ENCODE results near the gene ELOVL3. TPM values are rescaled to one million over a fixed set of nuclear protein-coding genes. Genes with fewer than 3 reads are reported as not detected.

The ELOVL3 gene
- total RNA-seq, 1 donor from 2014 or later, result 0.48 TPM

DNA sequence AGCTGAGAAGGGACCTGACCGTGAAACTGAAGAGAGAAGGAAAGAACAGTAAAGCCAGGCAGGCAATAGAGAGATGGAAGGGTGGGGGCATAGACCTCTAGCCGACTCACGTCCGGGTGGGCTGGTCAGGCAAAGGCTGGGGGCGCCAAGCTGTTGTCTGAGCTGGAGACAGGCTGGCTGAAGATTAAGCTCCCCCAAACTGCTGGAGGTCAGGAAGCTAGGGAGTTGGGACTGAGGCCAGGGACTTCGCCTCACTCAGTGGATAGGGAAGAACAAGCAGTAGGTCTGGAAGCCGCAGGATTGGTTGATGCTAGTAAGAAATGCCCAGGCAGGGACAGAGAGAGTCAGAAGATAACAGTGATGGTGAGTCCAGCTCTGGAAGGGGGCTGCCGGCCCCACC lies 9.9 kb downstream of the ELOVL3 start:
- FAIRE-seq (no peak), DNase-seq (ENCODE audit: low read depth) (no peak)
- Histone ChIP-seq H3K36me3 (ENCODE audit: insufficient read depth, low read length) (no peaks in the 10 kb centered on the region), H3K4me1 (ENCODE audit: insufficient read depth, low read length) (peaks cover 20% of the 10 kb centered on the region), H2AFZ (ENCODE audit: low read depth, low read length) (no peak overlapping the region), H4K20me1 (ENCODE audit: insufficient read depth, low read length) (no peaks in the 10 kb centered on the region), H3K9me3 (ENCODE audit: insufficient read depth, low read depth, low read length) (no peaks in the 10 kb centered on the region), H3K4me3 (ENCODE audit: insufficient read depth, low read depth, low read length) (no peak overlapping the region), H3K4me2 (ENCODE audit: low read length) (no peak overlapping the region), H3K27ac (ENCODE audit: low read depth, low read length) (no peak overlapping the region), H3K79me2 (ENCODE audit: insufficient read depth, low read length) (no peaks in the 10 kb centered on the region), H3K9ac (ENCODE audit: low read length) (no peak overlapping the region), H3K27me3 (ENCODE audit: insufficient read depth, low read length) (peaks cover 35% of the 10 kb centered on the region)
- Mint-ChIP-seq H3K9me3 (ENCODE audit: unreplicated experiment) (no peaks in the 10 kb centered on the region), H3K4me3 (ENCODE audit: unreplicated experiment) (no peak overlapping the region), H3K36me3 (ENCODE audit: low read depth, unreplicated experiment) (no peaks in the 10 kb centered on the region), H3K27ac (ENCODE audit: unreplicated experiment) (no peak overlapping the region), H3K4me1 (ENCODE audit: low read depth, unreplicated experiment) (peaks cover 10% of the 10 kb centered on the region), H3K27me3 (ENCODE audit: low read depth, unreplicated experiment) (peaks cover 62% of the 10 kb centered on the region)
- TF ChIP-seq EZH2 (IDR thresholded peaks at IDR 0.05; ENCODE audit: insufficient read depth, low read length) (no peak), CTCF (IDR thresholded peaks at IDR 0.05; ENCODE audit: insufficient read depth, low read depth, low read length) (no peak)

DNA sequence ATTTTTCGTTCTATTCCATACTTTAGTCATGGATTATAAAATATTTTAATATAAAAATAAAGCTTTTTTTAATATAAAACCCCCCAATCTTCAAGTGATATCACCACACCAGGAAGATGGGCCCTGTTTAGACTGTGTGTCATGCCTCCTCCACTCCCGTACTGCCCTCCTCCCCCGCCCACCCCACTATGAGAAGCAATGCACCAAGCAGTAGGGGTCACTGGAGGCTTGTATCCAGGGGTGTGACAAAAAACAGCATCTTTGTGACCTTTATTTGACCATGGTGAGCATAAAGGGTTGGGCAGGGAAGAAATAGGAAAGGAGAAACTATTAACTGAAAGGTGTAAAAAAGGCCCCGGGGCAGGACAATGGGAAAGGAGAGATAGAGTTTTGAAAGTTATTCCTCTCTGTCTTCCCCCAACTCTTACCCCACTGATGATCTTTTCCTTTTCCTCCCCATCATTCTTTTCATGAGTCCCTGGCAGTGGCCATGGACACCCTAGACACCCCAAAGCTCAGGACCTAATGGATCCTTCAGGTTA lies 11.7 kb downstream of the ELOVL3 start:
- peaks cover 21% of the 10 kb centered on the region for H3K4me1 ChIP-seq (ENCODE audit: insufficient read depth, low read length)
- H3K27me3 Mint-ChIP-seq (ENCODE audit: low read depth, unreplicated experiment), result peaks cover 55% of the 10 kb centered on the region
- no peak overlapping the region for H3K4me3 ChIP-seq (ENCODE audit: insufficient read depth, low read depth, low read length)
- no peaks in the 10 kb centered on the region for H3K9me3 Mint-ChIP-seq (ENCODE audit: unreplicated experiment)
- H3K36me3 Mint-ChIP-seq (ENCODE audit: low read depth, unreplicated experiment), result no peaks in the 10 kb centered on the region
- no peak overlapping the region for H3K4me3 Mint-ChIP-seq (ENCODE audit: unreplicated experiment)
- no peak overlapping the region for H3K27ac Mint-ChIP-seq (ENCODE audit: unreplicated experiment)
- TF ChIP-seq EZH2 (IDR thresholded peaks at IDR 0.05; ENCODE audit: insufficient read depth, low read length), result no peak
- no peak for TF ChIP-seq CTCF (IDR thresholded peaks at IDR 0.05; ENCODE audit: insufficient read depth, low read depth, low read length)
- no peak overlapping the region for H3K27ac ChIP-seq (ENCODE audit: low read depth, low read length)
- H3K27me3 ChIP-seq (ENCODE audit: insufficient read depth, low read length), result peaks cover 26% of the 10 kb centered on the region
- no peaks in the 10 kb centered on the region for H3K36me3 ChIP-seq (ENCODE audit: insufficient read depth, low read length)
- H3K9ac ChIP-seq (ENCODE audit: low read length), result no peak overlapping the region
- H2AFZ ChIP-seq (ENCODE audit: low read depth, low read length), result no peak overlapping the region
- DNase-seq (ENCODE audit: low read depth) (no peak), FAIRE-seq (no peak)
- peaks cover 15% of the 10 kb centered on the region for H3K4me1 Mint-ChIP-seq (ENCODE audit: low read depth, unreplicated experiment)
- H3K4me2 ChIP-seq (ENCODE audit: low read length), result no peak overlapping the region
- no peaks in the 10 kb centered on the region for H3K9me3 ChIP-seq (ENCODE audit: insufficient read depth, low read depth, low read length)
- no peaks in the 10 kb centered on the region for H4K20me1 ChIP-seq (ENCODE audit: insufficient read depth, low read length)
- H3K79me2 ChIP-seq (ENCODE audit: insufficient read depth, low read length), result no peaks in the 10 kb centered on the region

- Mint-ChIP-seq H3K4me1 (ENCODE audit: low read depth, unreplicated experiment) (peaks cover 10% of the 10 kb centered on the region), H3K9me3 (ENCODE audit: unreplicated experiment) (no peaks in the 10 kb centered on the region), H3K4me3 (ENCODE audit: unreplicated experiment) (peak overlapping the region; percentile 85), H3K27ac (ENCODE audit: unreplicated experiment) (peak overlapping the region; percentile 56), H3K36me3 (ENCODE audit: low read depth, unreplicated experiment) (no peaks in the 10 kb centered on the region), H3K27me3 (ENCODE audit: low read depth, unreplicated experiment) (peaks cover 47% of the 10 kb centered on the region)
- peaks cover 26% of the 10 kb centered on the region for H3K27me3 ChIP-seq (ENCODE audit: insufficient read depth, low read length)
- H3K79me2 ChIP-seq (ENCODE audit: insufficient read depth, low read length), result peaks cover 2% of the 10 kb centered on the region
- H3K27ac ChIP-seq (ENCODE audit: low read depth, low read length), result no peak overlapping the region
- no peaks in the 10 kb centered on the region for H3K36me3 ChIP-seq (ENCODE audit: insufficient read depth, low read length)
- no peak for FAIRE-seq
- no peaks in the 10 kb centered on the region for H3K9me3 ChIP-seq (ENCODE audit: insufficient read depth, low read depth, low read length)
- peak overlapping the region; percentile 81 for H2AFZ ChIP-seq (ENCODE audit: low read depth, low read length)
- no peak for DNase-seq (ENCODE audit: low read depth)
- peak overlapping the region; percentile 58 for H3K4me3 ChIP-seq (ENCODE audit: insufficient read depth, low read depth, low read length)
- peak overlapping the region; percentile 94 for H3K4me2 ChIP-seq (ENCODE audit: low read length)
- peaks cover 22% of the 10 kb centered on the region for H3K4me1 ChIP-seq (ENCODE audit: insufficient read depth, low read length)
- TF ChIP-seq CTCF (IDR thresholded peaks at IDR 0.05; ENCODE audit: insufficient read depth, low read depth, low read length), result no peak
- TF ChIP-seq EZH2 (IDR thresholded peaks at IDR 0.05; ENCODE audit: insufficient read depth, low read length), result peak; percentile 71
- H4K20me1 ChIP-seq (ENCODE audit: insufficient read depth, low read length), result peaks cover under 1% of the 10 kb centered on the region
- peak overlapping the region; percentile 41 for H3K9ac ChIP-seq (ENCODE audit: low read length)
Measured at GRCh38 chr10:102240467-102241031, 14.4 kb downstream of the ELOVL3 start.

Measured in astrocyte (in vitro differentiated cells and primary cell).